Left lung (tissue), 10 donors: Measurements from ENCODE around the gene TFCP2L1. TPM values are rescaled to one million over a fixed set of nuclear protein-coding genes. Genes with fewer than 3 reads are reported as not detected.
"Not testable (repeated sequence)": the region's sequence is repeated elsewhere in the genome, so short reads cannot be mapped to it uniquely, and the experiment has no call there.

Experiments
- ATAC-seq: fragments of 200-7000 bp; cut with Tn5 transposase; one replicate; pipeline ENCODE4 v1.9.1; 2020; ENCODE audit warnings: moderate library complexity
- DNase-seq, 4 donors: peaks; one replicate each; pipeline ENCODE4 v3.0.0-alpha.2; 2013 to 2020
- H3K27ac ChIP-seq, 2 donors: fragments of 200-600 bp; sonication (generic) in 1 of 2; one replicate each; pipeline versions ENCODE4 v1.5.0 to v1.8.0; 2020 to 2021
- H3K27me3 ChIP-seq, 2 donors: fragments of 200-600 bp; sonication (generic) in 1 of 2; one replicate each; pipeline versions ENCODE4 v1.5.0 to v1.8.0; 2020 to 2021
- H3K36me3 ChIP-seq, 2 donors: fragments of 200-600 bp; sonication (generic) in 1 of 2; one replicate each; pipeline versions ENCODE4 v1.5.0 to v1.8.0; 2020 to 2021
- H3K4me1 ChIP-seq, 2 donors: fragments of 200-600 bp; one replicate each; pipeline ENCODE4 v1.8.0; 2021
- H3K4me3 ChIP-seq, 2 donors: fragments of 200-600 bp; sonication (generic) in 1 of 2; one replicate each; pipeline versions ENCODE4 v1.5.0 to v1.8.0; 2020 to 2021; ENCODE audit warnings: mild to moderate bottlenecking in 1 of 2
- H3K9me3 ChIP-seq, 2 donors: fragments of 200-600 bp; sonication (generic) in 1 of 2; one replicate each; pipeline versions ENCODE4 v1.5.0 to v1.8.0; 2020 to 2021
- intact Hi-C, 2 donors: fragments of 100-400 bp; cut with DNase I; formaldehyde crosslinking; loops; one replicate each; pipeline versions ENCODE4 v1.11.2 to v1.14.2; 2022
- polyA plus RNA-seq, 6 donors: library from polyadenylated mRNA; unstranded; fragments of 120-200 nt; gene quantifications; one replicate each; pipeline ENCODE4 v1.2.1, GENCODE V29; 2013; ENCODE audit not compliant: insufficient read length in 6 of 6
- total RNA-seq, 2 donors: library from RNA; stranded (reverse); fragmentation: NEBNext Ultra II Directional; extraction: Animal tissue kit (Norgen Biotek cat#: 25700); gene quantifications; one replicate each; pipeline ENCODE4 v1.2.1, GENCODE V29; 2021
- TF ChIP-seq, protein P1 (sequence below), 2 donors: fragments of 200-600 bp; sonication (generic) in 1 of 2; IDR thresholded peaks; one replicate each; pipeline versions ENCODE4 v1.5.0 to v1.8.0; 2021; ENCODE audit warnings: antibody characterized with exemption in 2 of 2
- donor health status: DM: no; HTN: yes; CAD: no.
- donor health status: DM: no; HTN: no; CAD: no.

Gene TFCP2L1
- total and polyA plus RNA-seq, 8 donors = 3.5 to 32.5 (median 4.6) TPM

GRCh38 chr2:121231385-121232000, 53.5 kb downstream of the TFCP2L1 start:
- ATAC-seq (no peak), DNase-seq (no peak)
- TF ChIP-seq, protein P1, sequence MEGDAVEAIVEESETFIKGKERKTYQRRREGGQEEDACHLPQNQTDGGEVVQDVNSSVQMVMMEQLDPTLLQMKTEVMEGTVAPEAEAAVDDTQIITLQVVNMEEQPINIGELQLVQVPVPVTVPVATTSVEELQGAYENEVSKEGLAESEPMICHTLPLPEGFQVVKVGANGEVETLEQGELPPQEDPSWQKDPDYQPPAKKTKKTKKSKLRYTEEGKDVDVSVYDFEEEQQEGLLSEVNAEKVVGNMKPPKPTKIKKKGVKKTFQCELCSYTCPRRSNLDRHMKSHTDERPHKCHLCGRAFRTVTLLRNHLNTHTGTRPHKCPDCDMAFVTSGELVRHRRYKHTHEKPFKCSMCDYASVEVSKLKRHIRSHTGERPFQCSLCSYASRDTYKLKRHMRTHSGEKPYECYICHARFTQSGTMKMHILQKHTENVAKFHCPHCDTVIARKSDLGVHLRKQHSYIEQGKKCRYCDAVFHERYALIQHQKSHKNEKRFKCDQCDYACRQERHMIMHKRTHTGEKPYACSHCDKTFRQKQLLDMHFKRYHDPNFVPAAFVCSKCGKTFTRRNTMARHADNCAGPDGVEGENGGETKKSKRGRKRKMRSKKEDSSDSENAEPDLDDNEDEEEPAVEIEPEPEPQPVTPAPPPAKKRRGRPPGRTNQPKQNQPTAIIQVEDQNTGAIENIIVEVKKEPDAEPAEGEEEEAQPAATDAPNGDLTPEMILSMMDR (IDR thresholded peaks at IDR 0.05) = no peak
- Histone ChIP-seq H3K4me3 (no peak overlapping the region), H3K27me3 (peaks cover 0 to 8% of the 10 kb centered on the region in 2 donors), H3K9me3 (no peaks in the 10 kb centered on the region), H3K27ac (no peak overlapping the region), H3K36me3 (peaks cover 0 to 13% of the 10 kb centered on the region in 2 donors), H3K4me1 (no peaks in the 10 kb centered on the region)
- intact Hi-C loops = no loop called here

DNA sequence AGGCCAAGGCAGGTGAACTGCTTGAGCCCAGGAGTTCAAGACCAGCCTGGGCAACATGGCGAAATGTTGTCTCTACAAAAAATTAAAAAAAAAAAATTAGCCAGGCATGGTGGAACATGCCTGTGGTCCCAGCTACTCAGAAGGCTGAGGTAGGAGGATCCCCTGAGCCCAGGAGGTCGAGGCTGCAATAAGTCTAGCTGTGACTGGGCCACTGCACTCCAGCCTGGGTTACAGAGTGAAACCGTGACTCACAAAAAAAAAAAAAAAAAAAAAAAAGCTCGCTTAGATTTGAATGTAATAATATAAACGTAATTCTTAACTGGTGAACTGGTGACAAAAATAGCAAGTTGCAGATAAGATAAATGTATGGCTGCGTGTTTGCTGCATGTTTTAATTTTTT, 56.5 kb downstream of the TFCP2L1 start:
- ATAC-seq (peak; percentile 24), DNase-seq (no peak)
- Histone ChIP-seq H3K36me3 (peaks cover 0 to 14% of the 10 kb centered on the region in 2 donors), H3K27ac (peak overlapping the region in 1 of 2 donors; percentile 3), H3K9me3 (no peaks in the 10 kb centered on the region), H3K27me3 (no peaks in the 10 kb centered on the region), H3K4me3 (no peak overlapping the region), H3K4me1 (no peaks in the 10 kb centered on the region)
- TF ChIP-seq, protein P1 (IDR thresholded peaks at IDR 0.05) = no peak
- intact Hi-C loops = no loop called here

DNA sequence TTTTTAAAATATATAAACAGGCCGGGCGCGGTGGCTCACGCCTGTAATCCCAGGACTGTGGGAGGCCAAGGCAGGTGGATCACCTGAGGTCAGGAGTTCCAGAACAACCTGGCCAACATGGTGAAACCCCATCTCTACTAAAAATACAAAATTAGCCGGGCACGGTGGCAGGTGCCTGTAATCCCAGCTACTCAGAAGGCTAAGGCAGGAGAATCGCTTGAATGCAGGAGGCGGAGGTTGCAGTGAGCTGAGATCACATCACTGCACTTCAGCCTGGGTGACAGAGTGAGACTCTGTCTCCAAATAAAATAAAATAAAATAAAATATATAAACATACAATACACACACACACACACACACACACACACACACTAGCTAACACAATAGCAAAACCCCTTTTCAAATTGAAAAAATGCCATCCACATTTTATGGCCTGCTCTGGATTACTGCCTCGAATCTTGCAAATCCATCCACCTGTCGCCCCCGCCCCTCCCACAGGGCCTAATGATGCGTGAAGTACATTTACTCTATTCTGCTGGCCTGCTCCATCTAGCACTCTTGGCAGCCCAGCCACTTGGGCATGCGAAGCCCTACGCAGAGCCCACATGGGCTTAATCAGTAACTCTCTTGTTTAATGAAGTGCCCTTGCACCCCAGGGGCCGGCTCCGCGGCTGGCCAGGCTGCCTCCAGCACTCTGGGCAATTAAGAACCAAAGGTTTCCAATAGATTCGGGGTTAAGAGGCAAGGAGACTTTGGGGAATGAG, 57.4 kb downstream of the TFCP2L1 start:
- intact Hi-C loops, H3K9me3 ChIP-seq, H3K27me3 ChIP-seq, H3K4me1 ChIP-seq, H3K4me3 ChIP-seq: not testable (repeated sequence)
- Histone ChIP-seq H3K27ac (peak overlapping the region in 1 of 2 donors; percentile 3), H3K36me3 (peaks cover 0 to 15% of the 10 kb centered on the region in 2 donors)
- ATAC-seq (peak; percentile 96), DNase-seq (peak in 2 of 4 donors; percentile 59 to 78)

DNA sequence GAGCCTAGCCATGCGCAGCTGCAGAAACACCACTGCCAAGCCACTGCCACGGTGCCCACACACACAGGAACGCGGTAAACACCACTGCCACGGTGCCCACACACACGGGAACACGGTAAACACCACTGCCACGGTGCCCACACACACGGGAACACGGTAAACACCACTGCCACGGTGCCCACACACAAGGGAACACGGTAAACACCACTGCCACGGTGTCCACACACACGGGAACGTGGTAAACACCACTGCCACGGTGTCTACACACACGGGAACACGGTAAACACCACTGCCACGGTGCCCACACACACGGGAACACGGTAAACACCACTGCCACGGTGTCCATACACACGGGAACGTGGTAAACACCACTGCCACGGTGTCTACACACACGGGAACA, 59.3 kb downstream of the TFCP2L1 start:
- peak in 1 of 4 donors; percentile 43 for DNase-seq
- H3K4me3 ChIP-seq, H3K27ac ChIP-seq, H3K9me3 ChIP-seq, H3K36me3 ChIP-seq, H3K27me3 ChIP-seq, ATAC-seq, intact Hi-C loops, H3K4me1 ChIP-seq: not testable (repeated sequence)

- H3K4me3 ChIP-seq = no peak overlapping the region
- no peaks in the 10 kb centered on the region for H3K27me3 ChIP-seq
- ATAC-seq (peak; percentile 34), DNase-seq (no peak)
- intact Hi-C loops = no loop called here
- TF ChIP-seq, protein P1 (IDR thresholded peaks at IDR 0.05) = no peak
- H3K4me1 ChIP-seq = no peaks in the 10 kb centered on the region
- H3K36me3 ChIP-seq = peaks cover 0 to 6% of the 10 kb centered on the region in 2 donors
- no peak overlapping the region for H3K27ac ChIP-seq
- H3K9me3 ChIP-seq = no peaks in the 10 kb centered on the region
Observed at GRCh38 chr2:121220995-121221394, 64.0 kb downstream of the TFCP2L1 start.

GRCh38 chr2:121219866-121220265, 65.1 kb downstream of the TFCP2L1 start:
- DNase-seq (no peak), ATAC-seq (no peak)
- H3K27me3 ChIP-seq = no peaks in the 10 kb centered on the region
- peaks cover 0 to 6% of the 10 kb centered on the region in 2 donors for H3K36me3 ChIP-seq
- TF ChIP-seq, protein P1 (IDR thresholded peaks at IDR 0.05) = no peak
- no peaks in the 10 kb centered on the region for H3K4me1 ChIP-seq
- no peaks in the 10 kb centered on the region for H3K9me3 ChIP-seq
- no peak overlapping the region for H3K4me3 ChIP-seq
- no peak overlapping the region for H3K27ac ChIP-seq
- intact Hi-C loops = no loop called here
